ENCODE data around the gene ASAP2. TPM values are rescaled to one million over a fixed set of nuclear protein-coding genes. Genes with fewer than 3 reads are reported as not detected.
A peak's percentile ranks its signal among the peaks of the same experiment; 100 is the strongest.

Gene ASAP2
- total and polyA plus RNA-seq, 9 of the 15 experiments (the other 6 are each of a cell fraction or from before 2014, with no cell fraction given), result 0.06 to 4.3 (median 3.1) TPM

- peak overlapping the region; percentile 69 for H3K4me3 ChIP-seq
- TF ChIP-seq SMAD1 (IDR thresholded peaks at IDR 0.05; ENCODE audit: low read depth, low read length, partially characterized antibody) (no peak), FOSL1 (tag; conservative IDR thresholded peaks at IDR 0.05) (0 out of 2 replicates have a peak, but pooled peaks have one; percentile 7), EP400 (IDR thresholded peaks at IDR 0.05) (0 out of 2 replicates have a peak, but pooled peaks have one; percentile 5), SPI1 (IDR thresholded peaks at IDR 0.05; ENCODE audit: borderline replicate concordance, low read depth, low read length) (peak; percentile 90), CAMTA2 (CRISPR knock-in tag; conservative IDR thresholded peaks at IDR 0.05) (no peak), POLR2H (tag; IDR thresholded peaks at IDR 0.05; ENCODE audit: low read depth) (no peak), ZNF639 (CRISPR knock-in tag; conservative IDR thresholded peaks at IDR 0.05 in 1 of 2, IDR thresholded peaks at IDR 0.05 in 1 of 2) (no peak), JUND (IDR thresholded peaks at IDR 0.05; ENCODE audit: borderline replicate concordance, low read depth, low read length) (no peak), JUND (tag; IDR thresholded peaks at IDR 0.05; ENCODE audit: borderline replicate concordance, low read depth, low read length) (no peak), SMARCC2 (IDR thresholded peaks at IDR 0.05; ENCODE audit: low read depth) (no peak), ZSCAN32 (CRISPR knock-in tag; IDR thresholded peaks at IDR 0.05) (no peak), ZMIZ1 (IDR thresholded peaks at IDR 0.05; ENCODE audit: low read depth in 2 of 2, low read length in 2 of 2) (no peak)
- H4K20me1 ChIP-seq (replicated peaks; ENCODE audit: control insufficient read depth, insufficient read depth, low read length), result no peaks in the 10 kb centered on the region; the same call in 1 of the 2 replicates
- no peaks in the 10 kb centered on the region for H3K27me3 ChIP-seq (ENCODE audit: control insufficient read depth in 2 of 2, insufficient read depth in 2 of 2, low read length in 2 of 2)
- DNase-seq (ENCODE audit: extremely low read depth in 1 of 4, low spot score in 3 of 4) (no peak), ATAC-seq (no peak), FAIRE-seq (peak; percentile 48)
- WGBS (ENCODE audit: insufficient coverage, low coverage, missing lambda C conversion rate), result 52% methylated on average over 6 of the region's 6 CpGs
- peak overlapping the region; percentile 85 for H3K4me2 ChIP-seq (ENCODE audit: insufficient read depth, low read length)
- no peaks in the 10 kb centered on the region for H3K36me3 ChIP-seq (ENCODE audit: control insufficient read depth, insufficient read depth, low read length)
- H3K9ac ChIP-seq (ENCODE audit: insufficient read depth in 1 of 2, low read depth in 2 of 2, low read length in 2 of 2), result peak overlapping the region; percentile 56 to 91
- H3K79me2 ChIP-seq (ENCODE audit: control insufficient read depth, insufficient read depth, low read length), result peaks cover 13% of the 10 kb centered on the region
- H3K4me1 ChIP-seq (replicated peaks in 1 of 2; ENCODE audit: control insufficient read depth in 2 of 2, insufficient read depth in 2 of 2, low read length in 2 of 2), result peaks cover 27% of the 10 kb centered on the region in 2 experiments
- BruUV-seq (replicated peaks), result TSS peak; percentile 83
- POLR2A ChIA-PET, result interaction anchor here (0.6 to 2.4 kb wide), 7 partner anchors 9 to 217 kb away, joined by 3 to 7 read pairs (median 4); no protein-coding TSS in a partner anchor
- H3K27ac ChIP-seq (ENCODE audit: extremely low read depth, low read depth, low read length), result peak overlapping the region; percentile 71
- peak overlapping the region; percentile 90 for H2AFZ ChIP-seq (ENCODE audit: low read depth, low read length)
- no peaks in the 10 kb centered on the region for H3K9me1 ChIP-seq (ENCODE audit: control insufficient read depth, insufficient read depth, low read length)
- intact Hi-C loops (cut with micrococcal nuclease) (loop anchor here (5.0 kb wide), 2 partner anchors 63 to 217 kb away; partner anchors contain the start of genes CPSF3 and ITGB1BP1), in situ Hi-C loops (cut with MboI) (no loop called here)
- CTCF ChIA-PET (ENCODE audit: low intra/inter-chr PET ratio), result no interaction called here
- H3K9me3 ChIP-seq (replicated peaks; ENCODE audit: control insufficient read depth, insufficient read depth, low read depth, low read length), result no peaks in the 10 kb centered on the region
Observed at GRCh38 chr2:9205486-9205885, 1.1 kb upstream of the ASAP2 start.
